Ovary (tissue), 9 donors: ENCODE results near the gene CRIM1. TPM values are rescaled to one million over a fixed set of nuclear protein-coding genes. Genes with fewer than 3 reads are reported as not detected.

Source experiments
- DNase-seq, 5 donors: peaks; one replicate each; pipeline ENCODE4 v3.0.0-alpha.2; 2019 to 2020
- H3K27ac ChIP-seq, 2 donors: fragments of 200-600 bp; one replicate each; pipeline versions ENCODE4 v1.5.1 to v1.8.0; 2019 to 2022
- H3K27me3 ChIP-seq: fragments of 200-600 bp; one replicate; pipeline ENCODE4 v1.8.0; 2022
- H3K36me3 ChIP-seq: fragments of 200-600 bp; sonication (generic); one replicate; pipeline ENCODE4 v1.5.1; 2019
- H3K4me1 ChIP-seq: one replicate; pipeline ENCODE4 v1.8.1; 2013; ENCODE audit warnings: mild to moderate bottlenecking, moderate library complexity; ENCODE audit not compliant: insufficient read depth
- H3K4me3 ChIP-seq: fragments of 200-600 bp; sonication (generic); one replicate; pipeline ENCODE4 v1.5.1; 2017
- H3K9me3 ChIP-seq, 2 donors: fragments of 200-600 bp in 1 of 2; sonication (generic) in 1 of 2; one replicate each; pipeline versions ENCODE4 v1.5.1 to v1.8.1; 2013 to 2019; ENCODE audit warnings: mild to moderate bottlenecking in 1 of 2, moderate library complexity in 1 of 2
- EP300 ChIP-seq: sonication (generic); formaldehyde crosslinking; IDR thresholded peaks from one replicate; pipeline ENCODE4 v1.6.1; 2017; ENCODE audit warnings: antibody characterized with exemption
- POLR2A ChIP-seq: fragments of 450-650 bp; IDR thresholded peaks from one replicate; pipeline ENCODE4 v1.6.1; 2017; ENCODE audit warnings: antibody characterized with exemption, mild to moderate bottlenecking, moderate library complexity
- WGBS, 3 donors: extraction: QIAGEN DNeasy Blood & Tissue Kit in 1 of 3; methylation state at CpG; one replicate each; pipeline versions ENCODE4 v1.1.5 to v1.1.7; 2013 to 2017; 5-methylcytosine and 5-hydroxymethylcytosine counted together
- intact Hi-C, 4 donors: fragments of 100-400 bp; cut with DNase I; formaldehyde crosslinking; loops; one replicate each; pipeline versions ENCODE4 v1.11.0 to v1.15.1; 2022 to 2023
- polyA plus RNA-seq, 2 donors: library from polyadenylated mRNA; stranded (reverse); fragments of 200-250 nt in 1 of 2; fragments of 350-450 nt in 1 of 2; fragmentation: Illumina TruSeq in 1 of 2; extraction: RNeasy Lipid Tissue Mini Kit (QIAGEN cat#74804) in 1 of 2; gene quantifications; one replicate each; pipeline ENCODE4 v1.2.3, GENCODE V29; 2013 to 2014
- total RNA-seq, 7 donors: library from RNA; depleted of rRNA in 2 of 7; stranded (reverse); fragments of >200 nt in 2 of 7; fragmentation: NEBNext Ultra II Directional in 3 of 7; extraction: Animal tissue kit (Norgen Biotek cat#: 25700) in 3 of 7; gene quantifications; one replicate each; pipeline versions ENCODE4 v1.1.0 to v1.2.4, GENCODE V29; 2016 to 2023
- TF ChIP-seq, protein P1 (sequence below), 3 donors: fragments of 450-650 bp in 2 of 3; fragments of 200-600 bp in 1 of 3; IDR thresholded peaks; one replicate each; pipeline versions ENCODE4 v1.5.1 to v1.8.0; 2016 to 2022; ENCODE audit warnings: antibody characterized with exemption in 3 of 3, mild to moderate bottlenecking in 1 of 3
- donor health status: DM: no; HTN: no; CAD: no; lungs with moderate emphysema.
- donor health status: DM: no; HTN: no; CAD: no.
- donor health status: Bipolar disorder and iron deficiency.
- donor health status: DM: yes; HTN: yes; CAD: no.
- donor health status: DM: no; HTN: no; CAD: no.
- donor health status: DM: yes; HTN: yes; CAD: no.

CRIM1 gene
- total and polyA plus RNA-seq, 9 donors = 38.4 to 134 (median 65.0) TPM

DNA sequence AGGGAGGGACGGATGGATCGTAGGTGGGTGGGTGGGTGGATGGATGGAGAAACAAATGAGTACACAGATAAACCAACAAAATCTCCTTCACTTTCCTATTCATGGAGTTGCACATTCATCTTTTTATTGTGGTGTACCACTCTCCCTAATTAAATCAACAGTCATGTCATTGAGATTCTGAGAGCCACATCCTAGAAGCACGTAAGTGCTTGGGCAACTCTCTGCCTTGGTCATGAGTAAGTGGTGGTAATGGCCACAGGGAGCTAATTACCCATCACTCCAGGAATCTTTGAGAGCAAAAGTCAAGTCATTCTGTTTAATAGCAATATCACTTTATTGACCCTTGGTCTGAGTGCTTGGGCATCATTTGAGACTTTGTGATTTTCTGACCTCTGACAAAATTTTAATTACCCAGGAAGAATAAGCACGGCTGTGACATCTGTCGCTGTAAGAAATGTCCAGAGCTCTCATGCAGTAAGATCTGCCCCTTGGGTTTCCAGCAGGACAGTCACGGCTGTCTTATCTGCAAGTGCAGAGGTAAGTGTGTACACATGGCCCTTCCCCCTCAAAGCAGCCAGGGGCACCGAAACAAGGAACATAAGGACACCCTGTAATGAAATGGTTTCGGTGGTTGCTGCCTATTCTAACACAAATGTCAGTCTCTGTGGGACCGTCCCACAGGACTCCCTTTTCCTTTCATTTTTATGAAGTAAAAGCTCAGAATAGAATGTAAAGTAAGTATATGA lies 156.5 kb downstream of the CRIM1 start:
- no peak for DNase-seq
- no peaks in the 10 kb centered on the region for H3K36me3 ChIP-seq
- WGBS, 3 donors = 94 to 95% (median 94%) methylated on average over 9 of the region's 9 CpGs
- H3K4me3 ChIP-seq = no peak overlapping the region
- no peaks in the 10 kb centered on the region for H3K27me3 ChIP-seq
- H3K4me1 ChIP-seq = no peaks in the 10 kb centered on the region
- TF ChIP-seq POLR2A = no peak
- TF ChIP-seq EP300 = no peak
- TF ChIP-seq, protein P1, sequence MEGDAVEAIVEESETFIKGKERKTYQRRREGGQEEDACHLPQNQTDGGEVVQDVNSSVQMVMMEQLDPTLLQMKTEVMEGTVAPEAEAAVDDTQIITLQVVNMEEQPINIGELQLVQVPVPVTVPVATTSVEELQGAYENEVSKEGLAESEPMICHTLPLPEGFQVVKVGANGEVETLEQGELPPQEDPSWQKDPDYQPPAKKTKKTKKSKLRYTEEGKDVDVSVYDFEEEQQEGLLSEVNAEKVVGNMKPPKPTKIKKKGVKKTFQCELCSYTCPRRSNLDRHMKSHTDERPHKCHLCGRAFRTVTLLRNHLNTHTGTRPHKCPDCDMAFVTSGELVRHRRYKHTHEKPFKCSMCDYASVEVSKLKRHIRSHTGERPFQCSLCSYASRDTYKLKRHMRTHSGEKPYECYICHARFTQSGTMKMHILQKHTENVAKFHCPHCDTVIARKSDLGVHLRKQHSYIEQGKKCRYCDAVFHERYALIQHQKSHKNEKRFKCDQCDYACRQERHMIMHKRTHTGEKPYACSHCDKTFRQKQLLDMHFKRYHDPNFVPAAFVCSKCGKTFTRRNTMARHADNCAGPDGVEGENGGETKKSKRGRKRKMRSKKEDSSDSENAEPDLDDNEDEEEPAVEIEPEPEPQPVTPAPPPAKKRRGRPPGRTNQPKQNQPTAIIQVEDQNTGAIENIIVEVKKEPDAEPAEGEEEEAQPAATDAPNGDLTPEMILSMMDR (IDR thresholded peaks at IDR 0.05) = no peak
- no peaks in the 10 kb centered on the region for H3K9me3 ChIP-seq
- H3K27ac ChIP-seq = no peak overlapping the region
- intact Hi-C loops = loop anchor here in 1 of 4 donors (10.0 kb wide), 1 partner anchor 143 kb away; no protein-coding TSS in a partner anchor

DNA sequence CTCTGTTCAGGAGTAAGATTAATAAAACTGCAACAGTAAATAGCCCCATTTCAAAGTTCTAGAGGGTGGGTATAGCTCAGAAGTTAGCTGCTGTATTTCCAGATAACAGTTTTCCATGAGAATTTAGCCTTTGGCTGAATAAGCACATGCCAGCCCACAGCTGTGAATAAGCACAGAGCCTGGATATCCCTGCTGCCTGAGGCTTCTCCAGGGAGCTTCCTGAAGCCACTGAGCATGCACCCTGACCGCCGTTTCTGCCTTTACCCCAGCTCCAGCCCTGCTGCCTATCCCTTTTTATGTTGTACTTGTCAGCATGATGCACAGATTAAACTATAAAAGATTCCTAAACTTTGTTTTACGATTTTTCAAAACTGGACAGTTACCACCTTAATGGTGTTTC lies 157.1 kb downstream of the CRIM1 start:
- TF ChIP-seq EP300 (no peak), POLR2A (no peak)
- TF ChIP-seq, protein P1 (IDR thresholded peaks at IDR 0.05) = no peak
- WGBS, 3 donors = 72 to 86% (median 79%) methylated on average over 3 of the region's 3 CpGs
- H3K27me3 ChIP-seq = no peaks in the 10 kb centered on the region
- no peak for DNase-seq
- H3K4me3 ChIP-seq = no peak overlapping the region
- H3K4me1 ChIP-seq = no peaks in the 10 kb centered on the region
- intact Hi-C loops = loop anchor here in 1 of 4 donors (10.0 kb wide), 1 partner anchor 142 kb away; no protein-coding TSS in a partner anchor
- H3K9me3 ChIP-seq = no peaks in the 10 kb centered on the region
- no peak overlapping the region for H3K27ac ChIP-seq
- H3K36me3 ChIP-seq = no peaks in the 10 kb centered on the region

DNA sequence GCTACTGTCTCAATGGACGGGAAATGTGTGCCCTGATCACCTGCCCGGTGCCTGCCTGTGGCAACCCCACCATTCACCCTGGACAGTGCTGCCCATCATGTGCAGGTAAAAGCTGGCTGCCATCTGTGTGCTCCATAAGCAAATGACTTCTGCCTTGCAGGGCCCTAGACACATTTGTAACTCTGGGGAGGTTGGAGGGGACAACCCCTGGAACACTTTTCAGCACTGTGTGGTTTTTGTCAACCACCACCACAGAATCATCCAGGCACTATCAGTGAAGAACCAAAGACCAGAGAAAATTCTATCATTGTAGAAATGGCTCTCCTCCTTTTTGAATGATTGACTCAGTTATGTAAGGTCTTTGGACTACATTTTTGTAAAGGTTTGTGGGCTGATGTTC lies 158.1 kb downstream of the CRIM1 start:
- intact Hi-C loops = loop anchor here in 1 of 4 donors (10.0 kb wide), 1 partner anchor 141 kb away; no protein-coding TSS in a partner anchor
- no peaks in the 10 kb centered on the region for H3K9me3 ChIP-seq
- H3K27me3 ChIP-seq = no peaks in the 10 kb centered on the region
- TF ChIP-seq POLR2A (no peak), EP300 (no peak)
- TF ChIP-seq, protein P1 (IDR thresholded peaks at IDR 0.05) = no peak
- WGBS, 3 donors = 76 to 99% (median 97%) methylated on average over 2 of the region's 2 CpGs
- H3K4me1 ChIP-seq = no peaks in the 10 kb centered on the region
- DNase-seq = no peak
- H3K4me3 ChIP-seq = no peak overlapping the region
- no peaks in the 10 kb centered on the region for H3K36me3 ChIP-seq
- no peak overlapping the region for H3K27ac ChIP-seq

DNA sequence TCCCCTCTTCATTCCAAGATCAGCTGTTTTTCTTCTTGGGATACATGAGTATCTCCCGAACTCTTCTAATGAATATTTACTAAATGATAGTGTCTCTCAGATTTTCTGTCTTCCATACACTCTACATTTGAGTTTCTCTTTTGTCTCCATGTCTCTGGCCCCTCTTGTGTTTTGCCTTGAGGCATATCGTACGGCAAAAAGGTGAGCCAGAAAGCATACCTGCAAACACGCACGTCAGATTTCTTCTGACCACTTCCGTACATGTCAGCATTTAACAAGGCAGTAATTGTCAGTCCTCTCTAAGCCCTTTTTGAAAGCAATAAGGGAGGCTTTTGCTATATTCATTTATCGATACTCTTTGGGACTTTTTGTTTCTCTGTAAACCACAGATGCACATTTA lies 160.0 kb downstream of the CRIM1 start:
- Histone ChIP-seq H3K27me3 (no peaks in the 10 kb centered on the region), H3K4me3 (no peak overlapping the region), H3K36me3 (no peaks in the 10 kb centered on the region), H3K9me3 (no peaks in the 10 kb centered on the region), H3K4me1 (no peaks in the 10 kb centered on the region), H3K27ac (no peak overlapping the region)
- WGBS, 3 donors = 89 to 92% (median 90%) methylated on average over 7 of the region's 7 CpGs
- TF ChIP-seq, protein P1 (IDR thresholded peaks at IDR 0.05) = no peak
- TF ChIP-seq EP300 = no peak
- no peak for DNase-seq
- intact Hi-C loops = loop anchor here in 1 of 4 donors (10.0 kb wide), 1 partner anchor 139 kb away; no protein-coding TSS in a partner anchor
